ENCODE data around the gene DAP3. TPM values are rescaled to one million over a fixed set of nuclear protein-coding genes. Genes with fewer than 3 reads are reported as not detected.
"Not testable (repeated sequence)": the region's sequence is repeated elsewhere in the genome, so short reads cannot be mapped to it uniquely, and the experiment has no call there.

Gene DAP3
- total and polyA plus RNA-seq, 8 donors = 52.7 to 106 (median 76.0) TPM

- Histone ChIP-seq H3K27me3 (no peaks in the 10 kb centered on the region), H3K27ac (no peak overlapping the region), H3K36me3 (peaks cover 41 to 45% (median 45%) of the 10 kb centered on the region in 4 donors), H3K9me3 (no peaks in the 10 kb centered on the region), H3K4me1 (peaks cover 0 to 4% (median 0%) of the 10 kb centered on the region in 4 donors), H3K4me3 (no peak overlapping the region)
- intact Hi-C loops (cut with DNase I; ENCODE audit: low total_unique reads) = no loop called here
- WGBS, 5 donors = 54 to 73% (median 61%) methylated on average over 2 of the region's 2 CpGs
- TF ChIP-seq CTCF (IDR thresholded peaks at IDR 0.05) (no peak), POLR2AphosphoS5 (IDR thresholded peaks at IDR 0.05) (no peak), EP300 (IDR thresholded peaks at IDR 0.05) (no peak), POLR2A (IDR thresholded peaks at IDR 0.05) (no peak)
- no peak for DNase-seq
Observed at GRCh38 chr1:155657463-155657862, 31.4 kb upstream of the DAP3 start.

GRCh38 chr1:155661239-155661638, 27.7 kb upstream of the DAP3 start:
- H3K9me3 ChIP-seq; H3K4me3 ChIP-seq; H3K27ac ChIP-seq; intact Hi-C loops (cut with DNase I; ENCODE audit: low total_unique reads); H3K27me3 ChIP-seq; H3K4me1 ChIP-seq; DNase-seq: not testable (repeated sequence)
- H3K36me3 ChIP-seq = peaks cover 77 to 83% (median 82%) of the 10 kb centered on the region in 4 donors
- WGBS, 5 donors = 91 to 95% (median 93%) methylated on average over 2 to 4 of the region's 4 CpGs

- Histone ChIP-seq H3K27me3 (no peaks in the 10 kb centered on the region), H3K4me1 (no peaks in the 10 kb centered on the region), H3K4me3 (no peak overlapping the region), H3K27ac (no peak overlapping the region), H3K36me3 (peaks cover 78 to 100% (median 100%) of the 10 kb centered on the region in 4 donors), H3K9me3 (no peaks in the 10 kb centered on the region)
- TF ChIP-seq CTCF (IDR thresholded peaks at IDR 0.05) = no peak
- TF ChIP-seq POLR2AphosphoS5 (IDR thresholded peaks at IDR 0.05) = no peak
- TF ChIP-seq POLR2A (IDR thresholded peaks at IDR 0.05) = no peak
- no peak for TF ChIP-seq EP300 (IDR thresholded peaks at IDR 0.05)
- WGBS, 5 donors = 94 to 98% (median 95%) methylated on average over 5 of the region's 5 CpGs
- DNase-seq = no peak
- intact Hi-C loops (cut with DNase I; ENCODE audit: low total_unique reads) = no loop called here
Observed at GRCh38 chr1:155669233-155670162, 19.4 kb upstream of the DAP3 start.

GRCh38 chr1:155671750-155672149, 17.1 kb upstream of the DAP3 start:
- WGBS, 5 donors = 39 to 62% (median 55%) methylated on average over 4 of the region's 4 CpGs
- Histone ChIP-seq H3K4me3 (no peak overlapping the region), H3K27me3 (no peaks in the 10 kb centered on the region), H3K4me1 (no peaks in the 10 kb centered on the region), H3K27ac (no peak overlapping the region), H3K9me3 (no peaks in the 10 kb centered on the region), H3K36me3 (peaks cover 78 to 100% (median 100%) of the 10 kb centered on the region in 4 donors)
- intact Hi-C loops (cut with DNase I; ENCODE audit: low total_unique reads) = no loop called here
- DNase-seq = no peak
- TF ChIP-seq EP300 (IDR thresholded peaks at IDR 0.05) (no peak), POLR2AphosphoS5 (IDR thresholded peaks at IDR 0.05) (no peak), CTCF (IDR thresholded peaks at IDR 0.05) (no peak), POLR2A (IDR thresholded peaks at IDR 0.05) (no peak)

GRCh38 chr1:155673003-155673402, 15.9 kb upstream of the DAP3 start:
- intact Hi-C loops (cut with DNase I; ENCODE audit: low total_unique reads) = no loop called here
- TF ChIP-seq EP300 (IDR thresholded peaks at IDR 0.05) = no peak
- no peak for TF ChIP-seq CTCF (IDR thresholded peaks at IDR 0.05)
- no peaks in the 10 kb centered on the region for H3K9me3 ChIP-seq
- WGBS, 5 donors = 88 to 93% (median 92%) methylated on average over 6 of the region's 6 CpGs
- no peak overlapping the region for H3K4me3 ChIP-seq
- DNase-seq = no peak
- H3K4me1 ChIP-seq = no peaks in the 10 kb centered on the region
- H3K27ac ChIP-seq = no peak overlapping the region
- H3K27me3 ChIP-seq = no peaks in the 10 kb centered on the region
- H3K36me3 ChIP-seq = peaks cover 76 to 100% (median 100%) of the 10 kb centered on the region in 4 donors

Data from stomach (tissue), 9 donors.